HepG2 (cell line): ENCODE data around the gene LRRC73. TPM values are rescaled to one million over a fixed set of nuclear protein-coding genes. Genes with fewer than 3 reads are reported as not detected.

ENCODE experiments used
- BCLAF1 ChIP-seq: fragments of 450-650 bp; IDR thresholded peaks from 2 replicates; pipeline ENCODE4 v1.6.1; 2017; ENCODE audit warnings: mild to moderate bottlenecking
- CCDC6 ChIP-seq: sonication (generic); formaldehyde crosslinking; IDR thresholded peaks from 2 replicates; pipeline ENCODE4 v1.8.1; 2022; ENCODE audit warnings: mild to moderate bottlenecking, missing genetic modification reagents, moderate library complexity
- ETV6 ChIP-seq: sonication (generic); formaldehyde crosslinking; conservative IDR thresholded peaks from 2 replicates; pipeline ENCODE4 v1.4.0; 2020; ENCODE audit warnings: missing genetic modification reagents
- FOSL2 ChIP-seq: sonication (generic); formaldehyde crosslinking; IDR thresholded peaks from 2 replicates; pipeline ENCODE4 v1.4.0; 2020; ENCODE audit warnings: missing genetic modification reagents
- KLF13 ChIP-seq: sonication (generic); formaldehyde crosslinking; IDR thresholded peaks from 2 replicates; pipeline ENCODE4 v1.4.0; 2020; ENCODE audit warnings: mild to moderate bottlenecking, missing genetic modification reagents
- KLF6 ChIP-seq: IDR thresholded peaks from 2 replicates; pipeline ENCODE4 v1.8.0; 2016; ENCODE audit warnings: missing biosample characterization, missing genetic modification reagents
- NR2F6 ChIP-seq, 2 experiments: IDR thresholded peaks; 2 replicates each; pipeline ENCODE4 v1.6.1; 2016; ENCODE audit warnings: antibody characterized with exemption in 1 of 2, mild to moderate bottlenecking in 1 of 2
- POLR2G ChIP-seq: fragments of 200-400 bp; formaldehyde crosslinking; IDR thresholded peaks from 2 replicates; pipeline ENCODE4 v1.6.1; 2018; ENCODE audit warnings: mild to moderate bottlenecking, low read depth, low read length, moderate library complexity
- RNF2 ChIP-seq: fragments of 450-650 bp; conservative IDR thresholded peaks from 2 replicates; pipeline ENCODE4 v1.6.1; 2016; ENCODE audit warnings: low read depth
- TBX2 ChIP-seq: sonication (generic); formaldehyde crosslinking; IDR thresholded peaks from 2 replicates; pipeline ENCODE4 v1.5.0; 2020; ENCODE audit warnings: missing genetic modification reagents, mild to moderate bottlenecking, borderline replicate concordance
- TFDP1 ChIP-seq: IDR thresholded peaks from 2 replicates; pipeline ENCODE4 v1.6.1; 2016; ENCODE audit warnings: missing compliant biosample characterization, missing genetic modification reagents, borderline replicate concordance
- ZBTB40 ChIP-seq, 2 experiments: fragments of 450-650 bp in 1 of 2; sonication (generic) in 1 of 2; formaldehyde crosslinking in 1 of 2; IDR thresholded peaks; 2 replicates each; pipeline versions ENCODE4 v1.6.1 to v1.8.0; 2016 to 2022; ENCODE audit warnings: antibody characterized with exemption in 1 of 2, mild to moderate bottlenecking in 1 of 2, missing genetic modification reagents in 1 of 2
- ZNF639 ChIP-seq: conservative IDR thresholded peaks from 2 replicates; pipeline ENCODE4 v1.6.1; 2018; ENCODE audit warnings: missing genetic modification reagents
- ZNF670 ChIP-seq: sonication (generic); formaldehyde crosslinking; IDR thresholded peaks from 2 replicates; pipeline ENCODE4 v1.8.0; 2022; ENCODE audit warnings: mild to moderate bottlenecking, missing genetic modification reagents, borderline replicate concordance
- ZNF678 ChIP-seq: sonication (generic); formaldehyde crosslinking; IDR thresholded peaks from 2 replicates; pipeline ENCODE4 v1.4.0; 2020; ENCODE audit warnings: mild to moderate bottlenecking, missing genetic modification reagents
- polyA plus RNA-seq, 8 experiments: library from polyadenylated mRNA; depleted of rRNA in 3 of 8; stranded (reverse) in 7 of 8; unstranded in 1 of 8; fragments of >200 nt; fragmentation: Illumina TruSeq in 4 of 8; extraction: Trizol in 4 of 8; gene quantifications; 2 replicates each; pipeline versions ENCODE4 v1.2.1 to v1.2.3, GENCODE V29; 2011 to 2016; ENCODE audit warnings: low read depth in 4 of 8, missing spikeins in 1 of 8, mixed read lengths in 1 of 8; ENCODE audit not compliant: insufficient read depth in 1 of 8
- total RNA-seq, 5 experiments: library from RNA; depleted of rRNA; stranded (reverse); fragments of >200 nt; fragmentation: Illumina TruSeq; extraction: Trizol; gene quantifications; 2 replicates each; pipeline ENCODE4 v1.2.3, GENCODE V29; 2016; ENCODE audit warnings: low read depth in 1 of 5

The LRRC73 gene
- total and polyA plus RNA-seq, 2 of the 13 experiments (the other 11 are each of a cell fraction or from before 2014, with no cell fraction given), result 0.11 to 0.12 TPM

GRCh38 chr6:43492673-43493072 lies 17.5 kb downstream of the LRRC73 start (continued):
- TF ChIP-seq ZNF678 (CRISPR knock-in tag), result no peak
- 0 out of 2 replicates have a peak, but pooled peaks have one; percentile 11 for TF ChIP-seq POLR2G
- TF ChIP-seq CCDC6 (CRISPR knock-in tag), result no peak
- TF ChIP-seq BCLAF1, result no peak
- no peak for TF ChIP-seq KLF6 (CRISPR knock-in tag)
- no peak for TF ChIP-seq ZNF639 (CRISPR knock-in tag)
- 0 out of 2 replicates have a peak, but pooled peaks have one; percentile 25 for TF ChIP-seq TBX2
- TF ChIP-seq NR2F6 (IDR thresholded peaks at IDR 0.05), result no peak
- no peak for TF ChIP-seq NR2F6 (CRISPR knock-in tag; IDR thresholded peaks at IDR 0.05)
- TF ChIP-seq ZBTB40 (IDR thresholded peaks at IDR 0.05), result no peak
- TF ChIP-seq ZBTB40 (CRISPR knock-in tag; IDR thresholded peaks at IDR 0.05), result no peak
- no peak for TF ChIP-seq FOSL2 (CRISPR knock-in tag)
- no peak for TF ChIP-seq KLF13
- no peak for TF ChIP-seq TFDP1 (CRISPR knock-in tag)
- TF ChIP-seq ZNF670, result no peak
- no peak for TF ChIP-seq ETV6
- TF ChIP-seq RNF2, result no peak
